Measurements from ENCODE around the gene PGGHG.

The PGGHG gene

GRCh38 chr11:279040-279965 lies 9.6 kb upstream of the PGGHG start:
- TF ChIP-seq ZBTB7A (IDR thresholded peaks at IDR 0.05; ENCODE audit: low read depth) (peak; percentile 60; the same call in 1 of the 2 replicates), USF1 (IDR thresholded peaks at IDR 0.05) (no peak), YY1 (IDR thresholded peaks at IDR 0.05; ENCODE audit: low read depth) (no peak), CEBPB (IDR thresholded peaks at IDR 0.05) (no peak), NFIC (IDR thresholded peaks at IDR 0.05) (no peak), EGR1 (IDR thresholded peaks at IDR 0.05) (no peak)

GRCh38 chr11:279966-280705 lies 8.8 kb upstream of the PGGHG start:
- TF ChIP-seq USF1 (IDR thresholded peaks at IDR 0.05) = 0 out of 2 replicates have a peak, but pooled peaks have one; percentile 19
- no peak for TF ChIP-seq ZBTB7A (IDR thresholded peaks at IDR 0.05; ENCODE audit: low read depth)
- TF ChIP-seq MAX (IDR thresholded peaks at IDR 0.05) = peak; percentile 82
- TF ChIP-seq TAF1 (IDR thresholded peaks at IDR 0.05; ENCODE audit: low read depth) = no peak
- TF ChIP-seq EGR1 (IDR thresholded peaks at IDR 0.05) = no peak
- peak; percentile 88 for TF ChIP-seq REST (IDR thresholded peaks at IDR 0.05; ENCODE audit: low read depth)

GRCh38 chr11:280706-281485 lies 8.0 kb upstream of the PGGHG start:
- TF ChIP-seq MAX (IDR thresholded peaks at IDR 0.05) = no peak
- no peak for TF ChIP-seq ZBTB7A (IDR thresholded peaks at IDR 0.05; ENCODE audit: low read depth)

- TF ChIP-seq RAD21 (IDR thresholded peaks at IDR 0.05; ENCODE audit: low read depth) (no peak), EGR1 (IDR thresholded peaks at IDR 0.05) (no peak), MAX (IDR thresholded peaks at IDR 0.05) (no peak), YY1 (IDR thresholded peaks at IDR 0.05; ENCODE audit: low read depth) (no peak), TEAD4 (IDR thresholded peaks at IDR 0.05) (no peak), TAF1 (IDR thresholded peaks at IDR 0.05; ENCODE audit: low read depth) (no peak), NFIC (IDR thresholded peaks at IDR 0.05) (no peak), USF1 (IDR thresholded peaks at IDR 0.05) (no peak), CREB1 (IDR thresholded peaks at IDR 0.05; ENCODE audit: low read depth) (no peak), ZBTB7A (IDR thresholded peaks at IDR 0.05; ENCODE audit: low read depth) (no peak), REST (IDR thresholded peaks at IDR 0.05; ENCODE audit: low read depth) (no peak), CEBPB (IDR thresholded peaks at IDR 0.05) (no peak), TCF12 (IDR thresholded peaks at IDR 0.05; ENCODE audit: low read depth) (no peak), FOXM1 (IDR thresholded peaks at IDR 0.05; ENCODE audit: borderline replicate concordance, low read depth) (no peak), EP300 (IDR thresholded peaks at IDR 0.05; ENCODE audit: borderline replicate concordance) (no peak)
Measured at GRCh38 chr11:281486-282161, 7.3 kb upstream of the PGGHG start.
